ENCODE measurements around the gene CDK16. TPM values are rescaled to one million over a fixed set of nuclear protein-coding genes. Genes with fewer than 3 reads are reported as not detected.

CDK16 gene
- total and polyA plus RNA-seq, 2 of the 13 experiments (the other 11 are each of a cell fraction or from before 2014, with no cell fraction given), result 64.5 to 225 TPM

DNA sequence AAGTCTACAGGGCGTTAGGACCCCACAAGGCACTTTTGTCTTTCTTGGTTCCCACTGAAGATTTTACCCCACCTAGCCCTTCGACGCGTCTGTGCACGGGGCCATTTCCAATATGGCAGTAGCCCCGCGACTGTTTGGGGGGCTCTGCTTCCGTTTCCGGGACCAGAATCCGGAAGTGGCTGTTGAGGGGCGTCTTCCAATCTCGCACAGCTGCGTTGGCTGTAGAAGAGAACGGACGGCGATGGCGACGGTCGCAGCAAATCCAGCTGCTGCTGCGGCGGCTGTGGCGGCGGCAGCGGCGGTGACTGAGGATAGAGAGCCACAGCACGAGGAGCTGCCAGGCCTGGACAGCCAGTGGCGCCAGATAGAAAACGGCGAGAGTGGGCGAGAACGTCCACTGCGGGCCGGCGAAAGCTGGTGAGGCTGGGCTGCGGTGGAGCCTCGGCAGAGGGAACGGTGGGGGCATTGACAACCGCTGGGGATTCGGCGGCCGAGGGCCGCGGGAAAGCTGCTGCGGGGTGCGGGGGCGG, 14.4 kb downstream of the CDK16 start, which contains the start of gene USP11 (continued):
- 0 out of 2 replicates have a peak, but pooled peaks have one; percentile 15 for TF ChIP-seq RNF2 (conservative IDR thresholded peaks at IDR 0.05; ENCODE audit: low read depth)
- TF ChIP-seq ZFX (CRISPR knock-in tag; IDR thresholded peaks at IDR 0.05; ENCODE audit: low read depth), result no peak; the same call in 1 of the 2 replicates
- TF ChIP-seq ONECUT2 (CRISPR knock-in tag; IDR thresholded peaks at IDR 0.05), result no peak
- peak; percentile 40 for TF ChIP-seq ZMYM4 (CRISPR knock-in tag; IDR thresholded peaks at IDR 0.05)
- TF ChIP-seq TAF1 (CRISPR knock-in tag; IDR thresholded peaks at IDR 0.05), result peak; percentile 77
- peak; percentile 44; the same call in 1 of the 2 replicates for TF ChIP-seq MED1 (CRISPR knock-in tag; IDR thresholded peaks at IDR 0.05)
- TF ChIP-seq ZNF563 (CRISPR knock-in tag; IDR thresholded peaks at IDR 0.05), result no peak
- TF ChIP-seq, protein P1, sequence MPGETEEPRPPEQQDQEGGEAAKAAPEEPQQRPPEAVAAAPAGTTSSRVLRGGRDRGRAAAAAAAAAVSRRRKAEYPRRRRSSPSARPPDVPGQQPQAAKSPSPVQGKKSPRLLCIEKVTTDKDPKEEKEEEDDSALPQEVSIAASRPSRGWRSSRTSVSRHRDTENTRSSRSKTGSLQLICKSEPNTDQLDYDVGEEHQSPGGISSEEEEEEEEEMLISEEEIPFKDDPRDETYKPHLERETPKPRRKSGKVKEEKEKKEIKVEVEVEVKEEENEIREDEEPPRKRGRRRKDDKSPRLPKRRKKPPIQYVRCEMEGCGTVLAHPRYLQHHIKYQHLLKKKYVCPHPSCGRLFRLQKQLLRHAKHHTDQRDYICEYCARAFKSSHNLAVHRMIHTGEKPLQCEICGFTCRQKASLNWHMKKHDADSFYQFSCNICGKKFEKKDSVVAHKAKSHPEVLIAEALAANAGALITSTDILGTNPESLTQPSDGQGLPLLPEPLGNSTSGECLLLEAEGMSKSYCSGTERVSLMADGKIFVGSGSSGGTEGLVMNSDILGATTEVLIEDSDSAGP (CRISPR knock-in tag; IDR thresholded peaks at IDR 0.05; ENCODE audit: borderline replicate concordance), result peak; percentile 31; the same call in 1 of the 2 replicates
- 0 out of 2 replicates have a peak, but pooled peaks have one; percentile 15 for TF ChIP-seq ZNF143 (CRISPR knock-in tag; IDR thresholded peaks at IDR 0.05)
- TF ChIP-seq, protein P2, sequence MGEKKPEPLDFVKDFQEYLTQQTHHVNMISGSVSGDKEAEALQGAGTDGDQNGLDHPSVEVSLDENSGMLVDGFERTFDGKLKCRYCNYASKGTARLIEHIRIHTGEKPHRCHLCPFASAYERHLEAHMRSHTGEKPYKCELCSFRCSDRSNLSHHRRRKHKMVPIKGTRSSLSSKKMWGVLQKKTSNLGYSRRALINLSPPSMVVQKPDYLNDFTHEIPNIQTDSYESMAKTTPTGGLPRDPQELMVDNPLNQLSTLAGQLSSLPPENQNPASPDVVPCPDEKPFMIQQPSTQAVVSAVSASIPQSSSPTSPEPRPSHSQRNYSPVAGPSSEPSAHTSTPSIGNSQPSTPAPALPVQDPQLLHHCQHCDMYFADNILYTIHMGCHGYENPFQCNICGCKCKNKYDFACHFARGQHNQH (CRISPR knock-in tag; IDR thresholded peaks at IDR 0.05), result no peak
- TF ChIP-seq, protein P3, sequence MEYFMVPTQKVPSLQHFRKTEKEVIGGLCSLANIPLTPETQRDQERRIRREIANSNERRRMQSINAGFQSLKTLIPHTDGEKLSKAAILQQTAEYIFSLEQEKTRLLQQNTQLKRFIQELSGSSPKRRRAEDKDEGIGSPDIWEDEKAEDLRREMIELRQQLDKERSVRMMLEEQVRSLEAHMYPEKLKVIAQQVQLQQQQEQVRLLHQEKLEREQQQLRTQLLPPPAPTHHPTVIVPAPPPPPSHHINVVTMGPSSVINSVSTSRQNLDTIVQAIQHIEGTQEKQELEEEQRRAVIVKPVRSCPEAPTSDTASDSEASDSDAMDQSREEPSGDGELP (IDR thresholded peaks at IDR 0.05; ENCODE audit: borderline replicate concordance, low read depth), result peak; percentile 66; the same call in 1 of the 2 replicates
- TF ChIP-seq, protein P4, sequence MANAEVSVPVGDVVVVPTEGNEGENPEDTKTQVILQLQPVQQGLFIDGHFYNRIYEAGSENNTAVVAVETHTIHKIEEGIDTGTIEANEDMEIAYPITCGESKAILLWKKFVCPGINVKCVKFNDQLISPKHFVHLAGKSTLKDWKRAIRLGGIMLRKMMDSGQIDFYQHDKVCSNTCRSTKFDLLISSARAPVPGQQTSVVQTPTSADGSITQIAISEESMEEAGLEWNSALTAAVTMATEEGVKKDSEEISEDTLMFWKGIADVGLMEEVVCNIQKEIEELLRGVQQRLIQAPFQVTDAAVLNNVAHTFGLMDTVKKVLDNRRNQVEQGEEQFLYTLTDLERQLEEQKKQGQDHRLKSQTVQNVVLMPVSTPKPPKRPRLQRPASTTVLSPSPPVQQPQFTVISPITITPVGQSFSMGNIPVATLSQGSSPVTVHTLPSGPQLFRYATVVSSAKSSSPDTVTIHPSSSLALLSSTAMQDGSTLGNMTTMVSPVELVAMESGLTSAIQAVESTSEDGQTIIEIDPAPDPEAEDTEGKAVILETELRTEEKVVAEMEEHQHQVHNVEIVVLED (CRISPR knock-in tag; IDR thresholded peaks at IDR 0.05; ENCODE audit: borderline replicate concordance), result peak; percentile 38; the same call in 1 of the 2 replicates
- peak; percentile 62; the same call in 1 of the 2 replicates for TF ChIP-seq THAP11 (CRISPR knock-in tag; IDR thresholded peaks at IDR 0.05)
- 0 out of 2 replicates have a peak, but pooled peaks have one; percentile 36 for TF ChIP-seq FOXC1 (CRISPR knock-in tag; IDR thresholded peaks at IDR 0.05; ENCODE audit: borderline replicate concordance)
- TF ChIP-seq TFDP1 (CRISPR knock-in tag; IDR thresholded peaks at IDR 0.05; ENCODE audit: borderline replicate concordance), result peak; percentile 16; the same call in 1 of the 2 replicates
- peak; percentile 52; the same call in 1 of the 2 replicates for TF ChIP-seq ZNF644 (CRISPR knock-in tag; IDR thresholded peaks at IDR 0.05; ENCODE audit: low read depth)
- TF ChIP-seq MTF1 (CRISPR knock-in tag; IDR thresholded peaks at IDR 0.05), result no peak
- TF ChIP-seq RBFOX2 (IDR thresholded peaks at IDR 0.05; ENCODE audit: low read depth, low read length), result peak; percentile 91
- TF ChIP-seq PCBP1 (IDR thresholded peaks at IDR 0.05; ENCODE audit: borderline replicate concordance, low read depth, low read length), result no peak
- TF ChIP-seq AGO2 (optimal IDR thresholded peaks at IDR 0.05; ENCODE audit: low read depth, low read length), result peak; percentile 73
- TF ChIP-seq EHMT2 (IDR thresholded peaks at IDR 0.05; ENCODE audit: borderline replicate concordance, low read depth, low read length), result no peak
- TF ChIP-seq ZNF350 (CRISPR knock-in tag; IDR thresholded peaks at IDR 0.05; ENCODE audit: borderline replicate concordance, low read depth), result peak; percentile 52; the same call in 1 of the 2 replicates
- TF ChIP-seq PHF8 (CRISPR knock-in tag; IDR thresholded peaks at IDR 0.05), result peak; percentile 87
- peak; percentile 81 for TF ChIP-seq NR2C2 (CRISPR knock-in tag; IDR thresholded peaks at IDR 0.05; ENCODE audit: borderline replicate concordance)
- 0 out of 2 replicates have a peak, but pooled peaks have one; percentile 22 for TF ChIP-seq NKX3-1 (CRISPR knock-in tag; IDR thresholded peaks at IDR 0.05)

Measured in HepG2 (cell line).